GM21390 (cell line): ENCODE results near the gene PEX16.
A peak's percentile ranks its signal among the peaks of the same experiment; 100 is the strongest.

Experiments
- ATAC-seq: cut with Tn5 transposase; IDR thresholded peaks from one replicate; pipeline ENCODE4 v1.9.1; 2021; ENCODE audit not compliant: unreplicated experiment

PEX16 gene

DNA sequence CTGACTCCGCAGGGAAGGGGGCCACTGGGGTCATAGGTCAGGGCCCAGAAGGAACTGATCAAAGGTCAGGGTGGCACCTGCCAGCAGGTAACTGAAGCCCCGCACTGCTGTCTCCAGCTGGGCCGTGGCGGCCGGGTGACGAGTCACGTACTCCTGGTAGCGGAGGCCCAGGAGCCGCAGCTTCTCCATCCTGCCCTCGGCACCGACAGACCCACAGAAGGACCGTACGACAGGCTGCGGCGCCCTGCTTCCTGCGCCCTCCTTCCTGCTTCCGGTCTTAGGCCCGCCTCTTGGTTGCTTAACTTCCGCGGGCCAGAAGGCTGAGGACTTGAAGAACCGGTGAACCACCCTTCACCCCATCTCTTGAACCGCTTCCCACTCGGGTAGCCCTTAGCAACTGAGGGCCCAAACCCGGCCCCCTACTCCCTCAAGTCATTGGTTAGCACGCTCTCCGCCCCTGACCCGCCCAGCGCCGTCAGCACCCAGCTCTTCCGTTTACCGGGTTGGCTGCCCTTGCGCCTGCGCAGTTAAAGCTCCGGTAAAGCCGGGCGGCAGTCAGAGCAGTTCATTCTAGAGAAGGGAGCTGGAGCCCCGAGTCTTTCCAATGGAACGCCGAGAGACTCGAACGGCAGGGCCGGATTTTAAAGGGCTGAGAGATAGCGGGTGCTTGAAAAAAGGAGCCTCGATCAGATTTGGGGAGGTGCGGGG, at the start of gene PEX16:
Gene PEX16, minus strand, starts transcription at position 255 of the 708 bp plus-strand sequence. Its CDS starts 66 bp downstream, at position 189.
- ATAC-seq = peak; percentile 87

DNA sequence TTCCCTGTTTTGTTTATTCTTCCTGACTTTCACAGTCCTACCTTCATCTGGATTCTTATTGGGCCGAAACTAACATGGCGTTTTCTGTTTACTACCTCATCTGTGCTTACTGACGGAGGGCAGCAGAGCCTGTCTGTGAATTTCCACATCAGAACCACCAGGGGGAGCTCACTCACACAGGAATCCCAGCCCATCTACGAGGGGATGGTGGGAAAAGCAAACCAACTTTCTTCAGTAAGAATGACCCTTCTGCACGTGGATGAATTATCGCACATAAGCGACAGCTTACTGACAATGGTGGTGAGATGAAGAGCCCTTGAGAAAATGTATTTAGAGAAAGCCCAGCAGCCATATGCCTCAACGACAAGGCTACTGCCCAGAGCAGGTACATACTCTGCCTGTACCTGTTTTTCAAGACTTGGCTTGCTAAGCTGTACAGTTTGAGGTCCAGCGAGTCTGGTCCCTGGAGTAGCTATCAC, 47.3 kb upstream of the PEX16 start:
- peak; percentile 57 for ATAC-seq

DNA sequence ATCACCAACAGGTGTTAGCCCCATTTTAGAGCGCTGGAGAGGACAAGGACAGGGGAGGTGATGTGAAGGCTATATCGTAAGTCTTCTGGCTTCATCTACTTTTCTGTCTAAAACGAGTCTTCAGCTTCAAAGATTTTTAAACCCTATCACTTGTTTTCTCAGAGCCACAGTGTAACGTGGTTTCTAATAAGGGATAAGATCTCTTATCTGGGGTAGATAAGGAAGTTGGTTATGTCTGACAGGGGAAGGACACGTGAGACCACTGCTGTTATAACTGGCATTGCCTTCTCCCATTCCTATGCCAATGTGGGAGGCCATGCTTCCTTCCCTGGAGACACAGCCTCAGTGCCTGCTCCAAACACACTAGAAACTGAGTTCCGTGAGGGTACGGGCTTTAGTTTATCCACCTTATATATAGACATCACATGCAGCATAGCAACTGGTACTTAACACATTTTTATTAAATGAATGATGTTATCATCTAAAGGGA, 44.1 kb upstream of the PEX16 start:
- no peak for ATAC-seq

DNA sequence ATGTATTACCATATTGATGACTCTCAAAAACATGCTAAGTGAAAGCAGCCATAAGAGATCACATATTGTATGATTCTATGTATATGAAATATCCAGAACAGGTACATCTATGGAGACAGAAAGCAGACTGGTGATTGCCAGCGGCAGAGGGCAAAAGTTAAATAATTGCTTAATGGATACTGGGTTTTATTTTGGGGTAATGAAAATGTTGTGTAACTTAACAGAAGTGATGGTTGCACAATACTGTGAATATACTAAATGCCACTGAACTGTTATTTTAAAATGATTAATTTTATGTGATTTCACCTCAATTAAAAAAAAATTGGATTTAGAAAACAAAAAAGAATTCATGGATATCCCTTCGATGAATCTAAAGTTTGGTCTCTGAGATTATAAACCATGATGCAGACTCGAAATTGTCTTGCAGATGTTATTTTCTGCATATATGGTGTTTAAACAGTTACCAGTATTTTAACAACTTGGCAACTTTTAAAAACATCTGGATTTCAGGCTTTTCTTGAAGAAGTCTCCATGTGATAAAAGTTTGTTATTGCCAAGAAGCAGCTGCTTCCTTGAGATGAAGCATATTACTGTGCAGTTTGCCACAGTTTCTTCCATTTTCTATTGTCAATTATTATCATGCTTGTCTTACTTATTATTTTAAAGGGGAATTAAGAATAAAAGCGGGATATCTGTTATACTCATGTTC, 42.9 kb upstream of the PEX16 start:
- ATAC-seq = no peak

DNA sequence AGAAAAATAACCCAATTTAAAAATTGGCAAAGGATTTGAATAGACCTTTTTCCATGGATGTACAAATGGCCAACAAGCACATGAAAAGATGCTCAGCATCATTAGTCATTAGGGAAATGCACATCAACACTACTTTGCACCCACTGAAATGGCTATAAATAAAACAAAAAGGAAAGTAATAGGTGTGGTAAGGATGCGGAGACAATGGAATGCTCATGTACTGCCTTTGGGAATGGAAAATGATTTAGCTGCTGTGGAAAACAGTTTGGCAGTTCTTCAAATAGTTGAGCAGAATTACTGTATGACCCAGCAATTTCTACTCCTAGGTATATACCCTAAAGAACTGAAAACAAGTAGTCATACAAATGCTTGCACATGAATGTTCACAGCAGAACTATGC, 42.2 kb upstream of the PEX16 start:
- no peak for ATAC-seq

DNA sequence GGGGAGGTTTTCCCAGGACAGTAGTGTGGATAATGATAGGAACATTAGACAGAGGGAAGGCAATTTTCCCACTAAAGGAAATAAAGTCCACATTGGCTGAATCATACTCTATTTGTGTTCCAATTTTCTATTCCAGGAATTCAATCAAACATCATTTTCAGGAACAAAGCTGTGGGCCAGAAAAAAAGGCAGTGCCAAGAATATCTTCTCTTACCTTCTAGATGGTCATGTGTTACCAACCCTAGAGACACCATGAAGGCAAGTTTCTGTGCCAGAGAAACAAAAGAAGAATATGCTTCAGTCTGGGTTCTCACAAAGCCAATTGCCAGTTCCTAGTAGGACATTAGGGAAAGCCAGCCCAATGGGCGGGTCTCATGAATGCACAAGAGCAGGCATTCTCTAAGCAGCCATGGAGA, 32.3 kb upstream of the PEX16 start:
- ATAC-seq = no peak

DNA sequence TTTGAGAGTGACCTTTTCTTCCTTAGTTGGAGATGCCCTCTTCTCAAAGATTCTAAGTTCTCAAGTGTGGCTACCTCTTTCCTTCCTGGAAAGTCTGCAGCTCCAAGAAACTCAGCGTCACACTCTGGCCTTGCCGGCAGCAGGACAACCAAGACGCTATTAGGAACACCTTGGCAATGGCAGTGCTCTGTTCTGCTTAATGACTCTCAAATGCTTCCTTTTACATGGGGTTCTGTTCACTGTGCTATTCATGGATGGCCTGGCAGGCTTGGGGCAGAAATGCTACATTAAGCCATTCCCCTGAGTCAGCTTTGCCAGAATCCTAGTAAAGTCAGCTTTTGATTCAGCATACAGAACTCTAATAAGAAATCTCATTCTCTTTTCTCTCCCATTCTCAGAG, 30.7 kb upstream of the PEX16 start:
- no peak for ATAC-seq

DNA sequence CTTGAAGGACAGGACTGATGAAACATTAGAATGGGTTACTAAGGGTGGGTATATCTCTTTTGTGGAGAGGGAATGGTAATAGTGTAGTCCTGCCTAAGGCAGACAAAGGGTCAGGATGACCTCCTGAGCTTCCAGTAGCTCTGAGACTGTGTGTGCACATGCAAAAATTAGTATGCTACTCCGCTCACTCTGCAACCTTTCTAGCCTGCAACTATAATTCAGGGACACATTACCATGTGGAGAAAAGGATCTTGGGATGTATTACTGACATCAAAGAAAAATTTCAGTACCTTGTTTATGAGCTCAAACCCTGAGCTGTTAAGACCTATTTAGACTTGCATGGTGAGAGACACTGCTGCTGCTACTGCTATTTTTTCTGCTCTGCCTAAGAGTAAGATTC, 30.2 kb upstream of the PEX16 start:
- no peak for ATAC-seq

DNA sequence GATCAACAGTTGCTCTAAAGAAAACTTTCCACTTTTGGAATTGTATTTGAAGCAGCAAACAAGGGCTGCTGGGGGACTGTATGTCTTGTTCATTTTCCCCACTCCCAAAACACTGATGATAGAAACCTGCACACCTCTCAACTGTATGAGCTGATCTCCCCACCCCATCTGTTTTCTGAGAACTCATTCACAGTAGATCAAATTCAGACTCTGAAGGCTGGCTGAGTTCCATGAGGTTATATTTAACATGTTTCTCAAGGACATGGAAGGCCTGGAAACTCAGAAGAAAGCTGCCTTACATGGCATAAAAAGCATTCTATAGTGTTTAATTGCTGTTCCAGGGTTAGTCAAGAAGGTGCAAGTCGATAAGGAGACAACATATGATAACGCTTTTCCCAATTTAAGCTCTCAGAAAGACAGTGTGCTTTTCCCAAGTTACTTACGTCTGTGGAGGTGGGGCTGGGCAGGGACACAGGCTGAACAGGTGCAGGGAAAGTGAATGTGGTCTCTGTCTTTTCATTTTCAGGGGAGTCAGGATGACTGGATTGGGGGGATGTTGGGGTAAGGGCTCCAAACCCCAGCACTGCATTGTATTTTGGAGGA, 27.8 kb upstream of the PEX16 start:
- ATAC-seq = no peak

DNA sequence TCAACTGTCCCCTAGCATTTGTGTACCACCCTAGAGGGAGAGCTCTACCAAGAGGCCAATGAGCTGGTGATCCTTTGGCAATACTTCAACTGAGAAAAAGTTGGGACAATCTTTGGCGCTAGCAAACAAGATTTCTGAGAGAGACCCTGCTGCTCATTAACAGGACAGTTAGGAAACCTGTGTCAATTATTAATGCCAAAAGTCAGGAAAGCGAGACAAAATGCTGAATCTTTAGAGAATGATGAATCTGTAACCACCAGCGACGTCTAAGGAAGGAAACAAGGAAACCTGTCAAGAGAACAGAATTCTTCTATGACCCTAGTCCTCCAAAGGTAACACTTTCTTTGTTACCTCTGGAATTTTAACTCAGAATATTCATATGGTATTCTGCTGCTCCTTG, 24.7 kb upstream of the PEX16 start:
- ATAC-seq = no peak

DNA sequence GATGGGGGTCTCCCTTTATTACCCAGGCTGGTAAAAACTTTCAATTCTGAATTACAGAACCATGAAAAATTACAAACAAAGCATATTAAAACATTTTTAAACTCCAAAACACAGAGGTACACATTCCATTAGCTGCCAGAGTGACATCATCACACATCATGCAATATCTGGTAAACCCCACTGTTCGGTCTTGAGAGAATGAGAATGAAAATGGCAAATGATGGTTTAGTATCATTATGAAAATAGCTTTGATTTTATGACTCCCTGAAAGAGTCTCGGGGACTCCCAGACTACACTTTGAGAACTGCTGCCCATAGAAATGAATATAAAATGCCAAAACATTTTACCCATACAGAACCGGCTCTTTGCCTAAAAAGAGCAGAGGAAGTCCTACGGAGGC, 23.6 kb upstream of the PEX16 start:
- ATAC-seq = no peak

DNA sequence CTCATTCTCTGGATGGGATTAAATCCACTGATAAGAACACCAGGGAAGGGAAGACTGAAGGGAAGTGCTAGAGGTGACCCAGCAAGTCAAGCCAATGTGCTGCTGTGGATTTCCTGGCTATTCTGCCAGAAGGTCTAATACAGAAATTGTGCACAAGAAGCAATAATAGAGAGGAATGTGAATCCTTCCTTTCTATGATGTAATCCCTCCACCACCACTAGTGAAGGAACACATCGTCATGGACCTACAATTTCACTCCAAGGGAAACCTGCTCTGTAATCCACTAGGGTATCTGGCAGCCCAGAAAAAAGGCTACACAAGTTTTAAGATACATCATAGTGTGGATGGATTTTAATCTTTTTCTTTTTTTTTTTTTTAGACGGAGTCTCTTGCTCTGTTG, 22.2 kb upstream of the PEX16 start:
- ATAC-seq = no peak

DNA sequence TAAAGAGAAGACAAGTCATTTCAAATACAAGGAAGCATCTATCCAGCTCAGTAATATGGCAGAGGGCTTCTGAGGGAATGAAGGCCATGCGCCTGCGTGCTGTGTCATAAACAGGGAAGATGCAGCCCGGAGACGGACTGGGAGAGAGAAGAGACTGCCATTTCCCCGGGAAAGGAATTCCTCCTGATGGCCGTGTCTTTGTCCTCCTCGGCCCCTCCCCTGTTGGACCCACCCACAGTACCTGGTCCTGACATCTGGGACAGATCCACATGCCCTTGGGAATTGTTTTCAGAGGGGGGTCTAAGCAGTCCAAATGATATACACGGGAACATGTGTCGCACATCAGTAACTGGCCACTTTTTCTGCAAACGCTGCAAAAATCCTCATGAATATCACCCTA, 20.2 kb upstream of the PEX16 start:
- ATAC-seq = no peak

DNA sequence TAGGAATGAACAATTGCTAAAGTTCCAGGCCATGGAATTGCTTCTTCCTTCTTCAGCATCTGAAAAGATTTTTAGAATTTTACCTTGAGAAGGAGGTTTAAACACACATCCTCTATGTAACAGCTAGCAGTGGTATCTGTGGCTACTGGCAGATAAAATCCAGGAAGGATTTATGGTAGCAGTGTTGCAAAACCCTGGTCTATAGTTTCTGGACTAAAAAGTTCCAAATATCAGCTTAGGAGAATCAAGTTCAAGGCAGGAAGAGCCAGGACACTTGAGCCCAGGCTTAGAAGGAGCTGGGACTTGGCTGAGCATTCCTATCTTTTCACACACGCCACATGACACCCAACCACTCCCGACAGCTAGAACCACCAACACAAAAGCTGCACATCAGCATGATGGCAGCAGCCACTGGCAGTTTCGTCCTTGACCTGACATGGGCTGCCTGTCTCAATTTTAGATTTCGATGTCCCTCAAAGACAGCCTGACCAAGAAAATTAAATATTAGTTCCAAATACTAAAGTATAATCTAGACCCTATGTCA, 18.9 kb upstream of the PEX16 start:
- no peak for ATAC-seq

DNA sequence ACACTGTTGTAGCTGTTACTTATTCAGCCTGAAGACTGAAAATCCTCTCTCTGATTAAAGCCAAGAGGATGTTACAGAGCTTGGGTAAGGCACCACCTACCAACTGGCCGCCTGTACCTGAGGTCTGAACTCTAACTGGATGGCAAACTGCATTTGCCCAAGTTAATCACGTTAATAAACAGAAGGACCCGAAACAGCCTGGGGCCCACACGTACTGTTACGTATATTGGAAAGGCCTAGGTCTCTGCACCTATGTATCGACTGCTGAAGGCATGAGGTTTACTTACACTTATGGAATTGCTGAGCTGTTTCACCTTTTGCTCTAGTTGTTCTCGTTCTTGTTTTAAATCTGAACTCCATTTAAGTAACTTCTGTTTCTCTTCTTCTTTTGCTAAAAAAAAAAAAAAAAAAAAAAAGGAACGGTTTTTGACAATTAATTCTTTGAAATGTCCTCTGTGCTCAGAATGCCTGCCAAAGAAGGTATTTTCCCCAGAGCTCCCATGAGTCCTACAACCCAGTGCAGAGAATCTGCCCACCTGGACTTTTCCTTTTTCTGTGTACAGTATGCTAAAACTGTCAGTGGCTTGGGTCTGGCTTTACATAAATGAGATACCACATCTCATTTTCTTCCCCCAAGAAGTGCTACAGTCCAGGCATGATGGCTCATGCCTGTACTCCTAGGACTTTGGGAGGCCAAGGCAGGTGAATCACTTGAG, 17.8 kb upstream of the PEX16 start:
- ATAC-seq = no peak

DNA sequence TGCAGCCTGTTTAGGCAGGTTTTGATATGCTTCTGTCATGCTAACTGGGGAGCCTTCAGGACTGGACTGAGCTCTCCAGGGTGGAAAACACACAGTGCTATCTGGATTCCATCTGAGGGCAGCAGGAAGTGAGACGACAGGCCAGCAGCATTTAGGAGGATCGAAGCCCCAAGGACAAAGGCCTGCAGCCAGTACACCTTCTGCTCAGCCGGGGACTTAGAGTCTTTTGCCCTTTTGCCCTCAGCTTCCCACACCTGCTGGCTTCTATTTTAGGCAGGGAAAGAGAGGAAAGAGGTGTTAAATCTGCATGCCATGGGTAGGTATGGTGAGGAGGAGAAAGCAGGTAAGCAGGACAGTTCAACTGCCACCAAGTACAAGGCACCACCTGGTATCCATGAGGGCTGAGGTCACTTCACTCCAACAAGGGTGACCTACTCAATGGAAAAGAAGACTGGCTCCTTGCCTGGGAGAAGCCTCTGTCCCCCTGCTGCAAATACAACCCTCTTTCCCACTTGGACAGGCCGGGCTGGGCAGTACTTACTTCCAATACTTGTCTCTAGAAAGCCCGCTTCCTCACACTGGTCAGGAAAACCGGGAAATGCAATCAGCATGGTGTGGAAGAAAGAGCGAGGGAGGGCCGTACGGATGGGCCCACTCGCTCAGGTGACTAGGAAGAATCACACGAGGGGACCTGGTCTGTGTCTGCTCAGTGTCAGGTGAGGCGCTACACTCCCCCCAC, 17.1 kb upstream of the PEX16 start:
- no peak for ATAC-seq

DNA sequence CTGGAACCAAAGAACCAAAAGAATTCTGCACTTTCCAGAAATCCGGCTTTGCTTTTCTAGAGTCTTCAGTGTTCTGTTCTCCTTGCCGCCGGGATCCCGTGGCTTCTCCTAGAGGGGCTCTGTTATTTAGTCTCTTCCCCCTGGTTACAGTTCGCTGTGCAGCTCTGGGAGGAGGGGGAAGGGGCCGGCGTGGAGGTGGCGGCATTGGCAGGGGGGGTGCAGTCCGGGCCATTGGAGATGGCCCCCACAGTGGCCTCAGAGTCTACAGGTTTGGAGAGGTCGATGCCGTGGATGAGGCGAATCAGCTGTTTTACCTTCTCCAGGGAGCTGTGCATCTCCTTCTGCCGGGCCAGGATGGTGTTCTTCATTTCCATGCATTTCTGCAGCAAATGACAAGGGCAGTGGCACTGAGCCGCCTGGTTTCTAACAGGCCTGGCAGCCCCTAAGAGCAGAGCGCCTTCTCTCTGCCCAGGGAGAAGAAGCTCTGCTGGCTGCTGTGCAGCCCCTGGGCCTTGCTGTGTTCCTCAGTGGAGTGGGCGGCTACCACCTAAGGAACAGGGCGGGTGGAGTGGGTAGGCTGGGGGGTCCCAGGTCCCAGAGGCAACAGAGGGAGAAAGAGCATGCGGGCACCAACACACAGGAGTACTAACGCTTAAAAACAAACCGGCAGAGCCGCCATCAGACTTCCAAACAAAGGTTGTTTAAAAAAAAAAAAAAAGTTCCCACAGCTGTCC, 16.3 kb upstream of the PEX16 start:
- ATAC-seq = no peak

DNA sequence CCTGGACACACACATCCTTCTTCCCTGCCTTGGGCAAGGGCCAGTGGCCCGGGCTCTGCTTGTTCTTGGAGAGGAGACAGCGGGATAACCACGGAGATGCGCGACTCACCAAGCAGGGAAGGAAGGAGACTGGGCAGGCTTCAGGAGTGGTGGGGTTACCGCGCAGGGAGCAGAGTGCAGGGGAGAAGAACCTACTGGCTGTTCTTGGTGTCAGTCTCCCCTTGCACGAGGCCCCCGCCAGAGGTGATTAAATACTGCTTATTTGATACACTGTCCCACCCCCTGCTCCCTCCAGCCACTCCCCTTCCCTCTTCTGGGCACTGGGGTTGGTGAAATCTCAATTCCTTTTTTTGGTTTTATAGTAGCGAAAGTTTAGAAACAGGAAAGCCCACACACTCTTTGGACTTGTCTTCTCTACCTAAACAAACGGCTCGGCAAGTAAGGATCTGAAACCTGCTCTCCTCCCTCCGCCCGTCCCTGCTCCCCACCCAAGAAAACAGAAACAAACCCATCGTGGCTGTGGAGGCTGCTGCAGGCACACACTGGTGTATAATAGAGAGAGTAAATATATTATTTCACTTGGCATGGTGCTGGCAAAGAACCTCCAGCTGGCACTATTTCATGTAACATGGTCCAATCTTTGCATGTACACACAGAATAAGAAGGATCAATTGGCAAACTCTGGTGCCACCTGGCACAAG, 15.6 kb upstream of the PEX16 start:
- ATAC-seq = peak; percentile 30

DNA sequence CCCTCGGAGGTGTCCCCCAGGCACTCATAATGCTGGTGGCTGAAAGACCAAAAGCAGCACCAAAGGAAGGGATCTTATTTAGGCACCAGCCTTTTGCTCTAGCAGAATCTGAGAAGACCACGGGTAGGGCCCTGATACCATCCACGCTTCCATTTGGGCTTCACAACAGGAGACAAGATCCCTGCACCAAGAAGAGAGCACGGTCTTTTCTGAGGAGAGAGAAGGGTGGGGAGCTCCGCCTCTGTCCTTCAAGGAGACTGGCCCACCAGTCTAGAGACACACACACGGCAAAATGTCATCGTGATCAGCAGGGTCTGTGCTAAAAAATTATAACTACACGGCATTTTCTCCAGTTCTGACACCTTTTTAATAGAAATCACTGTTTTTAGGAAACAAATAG, 14.5 kb upstream of the PEX16 start:
- no peak for ATAC-seq
